ENCODE data around the gene NRSN2.
"Not testable (repeated sequence)": the region's sequence is repeated elsewhere in the genome, so short reads cannot be mapped to it uniquely, and the experiment has no call there.

Gene NRSN2

DNA sequence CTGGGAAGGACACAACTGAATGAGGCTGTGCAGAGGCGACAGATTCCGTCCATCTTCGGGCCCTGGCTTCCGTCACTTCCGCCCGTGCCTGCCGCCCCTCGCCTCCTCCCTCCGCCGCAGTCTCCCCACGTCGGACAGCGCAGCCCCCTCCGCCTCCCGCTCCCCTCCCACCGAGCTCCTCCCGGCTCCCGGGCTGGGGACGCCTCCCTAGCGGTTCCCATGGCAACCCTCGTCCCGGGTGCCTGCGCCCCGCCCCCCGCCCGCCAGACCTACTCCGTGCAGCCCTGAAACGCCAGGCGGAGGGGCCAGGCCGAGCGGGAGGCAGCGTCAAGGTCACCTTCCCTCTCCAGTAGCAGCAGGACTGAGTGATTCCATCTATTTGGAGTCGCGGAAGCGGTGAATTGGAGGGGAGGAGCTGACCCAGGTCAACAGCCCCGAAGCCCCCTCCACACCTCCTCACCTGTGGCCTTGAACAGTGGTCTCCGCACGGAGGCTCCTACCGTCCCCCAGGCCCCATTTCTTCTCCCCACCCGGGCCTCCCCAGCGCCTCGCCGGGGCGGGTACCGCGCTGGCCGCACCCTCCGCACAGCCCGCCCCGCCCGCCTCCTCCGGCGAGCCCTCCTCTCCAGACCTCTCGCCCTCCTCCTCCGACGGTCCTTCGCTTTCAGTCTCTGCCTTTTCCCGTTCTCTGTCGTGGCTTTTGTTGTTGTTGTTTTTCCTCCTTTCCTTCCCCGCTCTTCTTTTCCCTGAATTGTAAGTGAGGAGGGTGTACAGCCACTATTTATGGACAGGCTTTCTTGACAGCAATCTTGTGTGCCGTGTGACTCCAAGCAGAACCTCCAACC, 951 bp downstream of the NRSN2 start:
- in situ Hi-C loops (cut with HindIII; ENCODE audit: low pct_ligation_motif_present, low pct_unique_long_range_greater_than_20kb, low sequenced_read_pairs), result no loop called here
- DNase-seq, result peak; percentile 92

- no peak for DNase-seq
- in situ Hi-C loops (cut with HindIII; ENCODE audit: low pct_ligation_motif_present, low pct_unique_long_range_greater_than_20kb, low sequenced_read_pairs), result no loop called here
These were observed 2.3 kb downstream of the NRSN2 start for GRCh38 chr20:348972-349841.

DNA sequence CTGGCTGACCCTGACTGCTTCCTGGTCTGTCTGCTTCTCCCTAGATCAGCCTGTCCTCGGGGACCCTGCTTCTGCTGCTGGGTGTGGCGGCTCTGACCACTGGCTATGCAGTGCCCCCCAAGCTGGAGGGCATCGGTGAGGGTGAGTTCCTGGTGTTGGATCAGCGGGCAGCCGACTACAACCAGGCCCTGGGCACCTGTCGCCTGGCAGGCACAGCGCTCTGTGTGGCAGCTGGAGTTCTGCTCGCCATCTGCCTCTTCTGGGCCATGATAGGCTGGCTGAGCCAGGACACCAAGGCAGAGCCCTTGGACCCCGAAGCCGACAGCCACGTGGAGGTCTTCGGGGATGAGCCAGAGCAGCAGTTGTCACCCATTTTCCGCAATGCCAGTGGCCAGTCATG, 6.3 kb downstream of the NRSN2 start:
- DNase-seq, result no peak
- in situ Hi-C loops (cut with HindIII; ENCODE audit: low pct_ligation_motif_present, low pct_unique_long_range_greater_than_20kb, low sequenced_read_pairs), result no loop called here

- in situ Hi-C loops (cut with HindIII; ENCODE audit: low pct_ligation_motif_present, low pct_unique_long_range_greater_than_20kb, low sequenced_read_pairs), result no loop called here
- DNase-seq, result peak; percentile 78
These were observed 7.5 kb downstream of the NRSN2 start for GRCh38 chr20:354298-354977.

- in situ Hi-C loops (cut with HindIII; ENCODE audit: low pct_ligation_motif_present, low pct_unique_long_range_greater_than_20kb, low sequenced_read_pairs); DNase-seq: not testable (repeated sequence)
These were observed 9.2 kb downstream of the NRSN2 start for GRCh38 chr20:356154-356553.

GRCh38 chr20:356745-357144, 9.8 kb downstream of the NRSN2 start:
- in situ Hi-C loops (cut with HindIII; ENCODE audit: low pct_ligation_motif_present, low pct_unique_long_range_greater_than_20kb, low sequenced_read_pairs), result no loop called here
- DNase-seq, result no peak

DNA sequence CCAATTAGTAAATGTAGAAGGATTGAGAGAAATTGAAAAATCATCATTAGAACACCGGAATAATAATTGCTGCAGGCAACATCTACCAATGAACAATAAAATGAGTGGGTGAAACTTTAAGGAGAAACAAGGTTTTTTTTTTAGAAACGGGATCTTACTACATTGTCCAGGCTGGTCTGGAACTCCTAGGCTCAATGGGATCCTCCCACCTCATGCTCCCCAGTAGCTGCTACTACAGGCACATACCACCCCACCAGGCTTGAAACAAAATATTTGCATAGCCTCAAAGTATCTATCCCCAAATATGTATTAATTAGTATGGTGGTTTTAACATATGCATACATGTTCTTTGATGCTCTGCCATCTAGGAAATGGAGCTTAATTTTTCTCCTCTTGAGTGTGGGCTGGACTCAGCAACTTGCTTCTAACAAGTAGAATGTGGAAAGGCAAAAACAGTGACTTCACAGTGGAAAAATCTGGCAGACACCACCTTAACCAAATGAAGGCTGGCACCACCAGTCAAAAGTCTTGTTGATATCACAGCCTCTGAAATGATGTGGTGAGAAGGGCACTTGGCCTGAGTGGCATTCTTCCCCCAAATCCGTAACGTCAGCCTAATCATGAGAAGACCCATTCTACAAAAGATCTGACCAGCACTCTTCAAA, 12.1 kb downstream of the NRSN2 start:
- in situ Hi-C loops (cut with HindIII; ENCODE audit: low pct_ligation_motif_present, low pct_unique_long_range_greater_than_20kb, low sequenced_read_pairs), result no loop called here
- no peak for DNase-seq

- in situ Hi-C loops (cut with HindIII; ENCODE audit: low pct_ligation_motif_present, low pct_unique_long_range_greater_than_20kb, low sequenced_read_pairs), result no loop called here
- DNase-seq, result peak; percentile 74
These were observed 14.7 kb downstream of the NRSN2 start for GRCh38 chr20:361561-361960.

DNA sequence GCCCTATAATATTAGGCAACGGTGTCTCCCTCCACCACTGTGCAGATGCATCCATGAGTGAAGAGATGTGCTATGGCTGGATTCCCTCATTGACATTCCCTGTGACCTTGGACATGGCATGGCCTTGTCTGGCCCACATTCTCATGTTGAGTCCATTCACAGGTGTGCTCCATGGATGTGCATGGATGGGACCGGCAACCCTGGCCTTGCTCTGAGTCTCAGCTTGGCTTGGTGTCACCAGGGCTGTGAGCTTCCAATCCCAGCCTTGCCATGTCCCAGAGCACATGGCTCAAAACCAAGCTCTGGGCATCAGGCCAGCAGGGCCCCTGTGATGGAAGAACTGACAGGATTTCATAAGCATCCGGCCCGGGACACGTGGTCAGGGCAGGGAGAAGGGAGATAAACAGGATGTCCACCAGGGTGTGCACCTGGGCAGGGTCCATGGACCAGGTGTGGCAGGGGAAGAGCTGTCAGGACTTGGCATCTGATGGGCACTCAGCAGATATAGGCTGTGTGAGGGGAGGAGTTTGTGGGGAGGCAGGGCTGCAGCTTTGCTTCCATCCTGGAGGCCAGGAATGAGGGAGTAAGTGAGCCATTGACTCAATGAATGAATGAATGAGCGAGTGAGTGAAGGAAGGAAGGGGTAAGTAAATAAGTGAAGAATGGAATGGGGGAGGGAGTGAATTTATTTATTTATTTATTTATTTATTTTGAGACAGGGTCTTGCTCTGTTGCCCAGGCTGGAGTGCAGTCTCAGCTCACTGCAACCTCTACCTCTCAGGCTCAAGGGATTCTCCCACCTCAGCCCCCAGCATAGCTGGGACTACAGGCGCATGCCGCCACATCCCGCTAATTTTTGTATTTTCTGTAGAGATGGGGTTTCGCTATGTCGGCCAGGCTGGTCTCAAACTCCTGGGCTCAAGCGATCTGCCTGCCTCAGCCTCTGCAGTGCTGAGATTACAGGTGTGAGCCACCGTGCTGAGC, 15.7 kb downstream of the NRSN2 start:
- in situ Hi-C loops (cut with HindIII; ENCODE audit: low pct_ligation_motif_present, low pct_unique_long_range_greater_than_20kb, low sequenced_read_pairs), result no loop called here
- peak; percentile 93 for DNase-seq

GRCh38 chr20:363319-364078, 16.6 kb downstream of the NRSN2 start:
- DNase-seq, result peak; percentile 36

GRCh38 chr20:364905-365794, 18.2 kb downstream of the NRSN2 start:
- in situ Hi-C loops (cut with HindIII; ENCODE audit: low pct_ligation_motif_present, low pct_unique_long_range_greater_than_20kb, low sequenced_read_pairs), result no loop called here
- peak; percentile 52 for DNase-seq

More at GRCh38 chr20:363319-364078, 16.6 kb downstream of the NRSN2 start:
- in situ Hi-C loops (cut with HindIII; ENCODE audit: low pct_ligation_motif_present, low pct_unique_long_range_greater_than_20kb, low sequenced_read_pairs), result no loop called here

GRCh38 chr20:366041-366718, 19.3 kb downstream of the NRSN2 start:
- no peak for DNase-seq
- in situ Hi-C loops (cut with HindIII; ENCODE audit: low pct_ligation_motif_present, low pct_unique_long_range_greater_than_20kb, low sequenced_read_pairs), result no loop called here

- in situ Hi-C loops (cut with HindIII; ENCODE audit: low pct_ligation_motif_present, low pct_unique_long_range_greater_than_20kb, low sequenced_read_pairs), result no loop called here
- no peak for DNase-seq
These were observed 20.0 kb downstream of the NRSN2 start for GRCh38 chr20:366719-367485.

GRCh38 chr20:367486-367887, 20.6 kb downstream of the NRSN2 start:
- in situ Hi-C loops (cut with HindIII; ENCODE audit: low pct_ligation_motif_present, low pct_unique_long_range_greater_than_20kb, low sequenced_read_pairs), result no loop called here
- no peak for DNase-seq

- in situ Hi-C loops (cut with HindIII; ENCODE audit: low pct_ligation_motif_present, low pct_unique_long_range_greater_than_20kb, low sequenced_read_pairs), result no loop called here
- DNase-seq, result no peak
These were observed 22.0 kb downstream of the NRSN2 start for GRCh38 chr20:368915-369314.
